ES-I3 (cell line): Measurements from ENCODE around the gene ANKRD23.

Source experiments
- H3K36me3 ChIP-seq: 2 replicates; pipeline ENCODE4 v1.6.1; 2013; ENCODE audit warnings: mild to moderate bottlenecking, low read length, control low read depth, moderate library complexity; ENCODE audit not compliant: insufficient read depth
- H3K4me1 ChIP-seq: 2 replicates; pipeline ENCODE4 v1.6.1; 2013; ENCODE audit warnings: mild to moderate bottlenecking, control low read depth, low read length; ENCODE audit not compliant: insufficient read depth
- H3K9ac ChIP-seq: 2 replicates; pipeline ENCODE4 v1.6.1; 2013; ENCODE audit warnings: low read depth, mild to moderate bottlenecking, low read length, moderate library complexity
- H3K9me3 ChIP-seq: 2 replicates; pipeline ENCODE4 v1.6.1; 2013; ENCODE audit warnings: mild to moderate bottlenecking, low read length, moderate library complexity; ENCODE audit not compliant: control insufficient read depth, insufficient read depth

The ANKRD23 gene

DNA sequence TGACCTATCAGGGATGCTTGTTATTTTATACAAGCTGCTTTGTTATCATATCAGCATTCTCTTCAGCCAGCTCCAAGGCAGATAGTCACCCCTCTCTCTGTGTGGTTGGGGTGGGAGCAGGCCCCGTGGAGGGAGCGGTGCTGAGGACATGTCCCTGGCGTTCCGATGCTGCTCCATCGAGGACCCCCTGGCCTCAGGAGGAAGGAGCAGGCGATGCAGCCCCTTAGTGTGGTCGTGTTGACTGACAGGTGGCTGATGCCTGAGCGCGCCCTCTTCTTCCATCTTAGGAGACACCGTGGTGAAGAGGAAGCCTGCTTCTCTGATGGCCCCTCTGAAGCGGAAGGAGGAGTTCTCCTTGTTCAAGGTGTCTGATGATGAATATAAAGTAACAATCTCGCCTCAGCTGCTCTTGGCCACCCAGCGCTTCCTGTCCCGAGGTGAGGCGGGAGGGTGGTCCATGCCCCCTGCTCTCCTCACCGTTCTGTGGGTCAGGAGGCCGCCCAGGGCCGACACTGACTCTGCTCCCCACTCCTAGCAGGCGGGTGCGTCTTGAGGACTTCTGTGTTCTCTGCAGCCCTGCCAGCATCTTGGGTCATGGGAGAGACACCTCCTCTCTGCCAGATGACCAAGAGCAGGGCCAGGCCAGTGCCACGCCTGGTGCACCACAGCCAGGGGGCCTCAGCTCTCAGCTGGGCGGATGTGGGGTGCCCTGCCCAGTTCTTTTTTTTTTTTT is 17.1 kb downstream of the ANKRD23 start:
- Histone ChIP-seq H3K9ac (no peak overlapping the region), H3K36me3 (peaks cover 7% of the 10 kb centered on the region), H3K9me3 (no peaks in the 10 kb centered on the region), H3K4me1 (peaks cover under 1% of the 10 kb centered on the region; the same call in 1 of the 2 replicates)

DNA sequence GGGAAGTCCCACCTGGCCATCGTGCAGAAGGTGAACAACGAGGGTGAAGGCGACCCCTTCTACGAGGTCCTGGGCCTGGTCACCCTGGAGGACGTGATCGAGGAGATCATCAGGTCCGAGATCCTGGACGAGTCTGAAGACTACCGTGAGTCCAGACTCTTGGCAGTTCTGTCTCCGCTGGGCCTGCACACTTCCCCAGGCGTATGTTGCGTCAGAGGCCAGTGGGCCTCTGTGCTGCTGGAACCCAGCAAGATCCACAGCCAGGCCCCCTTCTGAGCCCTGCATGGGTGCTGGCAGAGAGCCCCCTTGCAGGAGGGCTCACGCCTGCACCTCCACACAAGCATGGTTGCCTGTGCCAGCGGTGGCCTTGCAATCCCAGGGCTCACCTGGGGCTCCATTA is 18.8 kb downstream of the ANKRD23 start:
- Histone ChIP-seq H3K36me3 (peaks cover 7% of the 10 kb centered on the region), H3K9ac (no peak overlapping the region), H3K4me1 (no peaks in the 10 kb centered on the region), H3K9me3 (no peaks in the 10 kb centered on the region)

DNA sequence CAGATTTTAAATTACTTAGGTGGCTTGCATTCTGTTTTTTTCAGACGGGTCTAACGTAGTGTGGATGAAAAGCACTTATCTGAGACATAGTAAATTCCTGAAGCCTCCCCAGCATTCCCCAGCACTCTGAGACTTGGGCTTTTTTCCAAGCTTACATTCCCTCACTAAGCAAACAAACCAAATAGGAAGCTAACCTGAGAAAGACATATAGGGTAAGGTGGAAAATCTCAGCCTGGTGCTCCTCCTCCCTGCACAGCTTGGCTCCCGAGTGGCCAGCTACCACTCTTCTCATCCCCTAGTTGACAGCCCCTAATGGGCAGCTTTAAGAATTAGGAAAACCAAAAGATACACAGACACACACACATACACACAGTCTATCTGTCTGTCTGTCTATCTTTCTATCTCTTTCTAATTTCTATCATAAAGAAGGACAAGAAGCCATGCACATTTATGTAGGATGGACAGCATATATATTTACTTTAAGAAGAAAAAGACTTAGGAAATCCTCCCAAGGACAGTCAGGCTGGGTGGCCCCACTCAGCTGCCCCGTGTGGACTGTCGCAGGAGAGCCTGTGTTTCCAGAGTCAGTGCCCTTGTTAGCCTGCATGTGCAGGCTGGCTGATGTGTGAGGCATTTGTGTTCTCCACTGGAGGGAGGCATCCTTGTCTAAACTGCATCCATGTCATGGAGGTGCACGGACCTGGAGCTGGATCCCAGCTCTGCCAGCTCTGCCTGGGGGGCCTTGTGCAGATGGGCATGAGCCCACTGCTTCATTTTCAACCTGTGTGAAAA is 19.5 kb downstream of the ANKRD23 start:
- peaks cover 7% of the 10 kb centered on the region for H3K36me3 ChIP-seq
- H3K4me1 ChIP-seq, result 0 out of 2 replicates have a peak, but pooled peaks cover 4% of the 10 kb centered on the region
- H3K9me3 ChIP-seq, result no peaks in the 10 kb centered on the region
- no peak overlapping the region for H3K9ac ChIP-seq

DNA sequence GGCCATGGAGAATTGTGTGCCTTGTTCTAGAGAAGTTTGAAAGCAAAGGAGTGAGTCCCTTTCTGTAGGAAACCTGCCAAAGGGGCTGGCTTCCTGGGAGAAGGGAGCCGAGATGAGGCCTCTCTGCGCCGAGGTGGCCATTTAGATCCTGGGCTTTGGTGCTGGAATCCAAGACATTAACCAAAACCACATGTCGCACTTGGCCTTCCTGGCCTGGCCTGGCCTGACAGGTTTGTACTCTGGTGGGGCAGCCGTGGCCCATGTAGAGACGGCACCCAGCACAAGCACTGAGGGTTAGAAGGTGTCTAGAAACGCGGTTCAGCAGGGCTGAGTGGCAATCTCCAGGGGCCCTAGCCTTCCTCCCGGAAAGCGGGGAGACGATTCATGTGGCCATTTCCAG is 20.6 kb downstream of the ANKRD23 start:
- Histone ChIP-seq H3K36me3 (peaks cover 7% of the 10 kb centered on the region), H3K9ac (no peak overlapping the region), H3K4me1 (0 out of 2 replicates have a peak, but pooled peaks cover 5% of the 10 kb centered on the region), H3K9me3 (no peaks in the 10 kb centered on the region)

DNA sequence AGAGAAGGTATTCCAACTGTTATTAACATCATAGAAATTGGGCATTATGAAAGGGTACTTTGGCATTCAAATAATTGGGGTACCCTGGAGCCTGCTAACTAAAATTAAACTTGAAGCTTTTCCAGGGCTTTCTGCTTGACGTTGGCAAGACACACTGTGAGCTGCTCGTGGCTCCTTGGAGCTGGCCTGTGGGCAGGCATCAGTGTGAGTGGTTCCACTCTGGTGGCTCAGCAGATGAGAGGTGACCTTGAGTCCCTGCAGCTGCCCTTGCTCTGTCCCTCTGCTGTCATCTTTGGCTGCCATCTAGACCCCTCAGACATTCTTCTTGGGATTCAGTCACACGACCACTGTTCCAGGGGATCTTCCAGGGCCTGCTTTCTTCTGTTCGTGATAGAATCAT is 21.0 kb downstream of the ANKRD23 start:
- no peaks in the 10 kb centered on the region for H3K9me3 ChIP-seq
- no peak overlapping the region for H3K9ac ChIP-seq
- H3K36me3 ChIP-seq, result peaks cover 4% of the 10 kb centered on the region
- H3K4me1 ChIP-seq, result 0 out of 2 replicates have a peak, but pooled peaks cover 5% of the 10 kb centered on the region

DNA sequence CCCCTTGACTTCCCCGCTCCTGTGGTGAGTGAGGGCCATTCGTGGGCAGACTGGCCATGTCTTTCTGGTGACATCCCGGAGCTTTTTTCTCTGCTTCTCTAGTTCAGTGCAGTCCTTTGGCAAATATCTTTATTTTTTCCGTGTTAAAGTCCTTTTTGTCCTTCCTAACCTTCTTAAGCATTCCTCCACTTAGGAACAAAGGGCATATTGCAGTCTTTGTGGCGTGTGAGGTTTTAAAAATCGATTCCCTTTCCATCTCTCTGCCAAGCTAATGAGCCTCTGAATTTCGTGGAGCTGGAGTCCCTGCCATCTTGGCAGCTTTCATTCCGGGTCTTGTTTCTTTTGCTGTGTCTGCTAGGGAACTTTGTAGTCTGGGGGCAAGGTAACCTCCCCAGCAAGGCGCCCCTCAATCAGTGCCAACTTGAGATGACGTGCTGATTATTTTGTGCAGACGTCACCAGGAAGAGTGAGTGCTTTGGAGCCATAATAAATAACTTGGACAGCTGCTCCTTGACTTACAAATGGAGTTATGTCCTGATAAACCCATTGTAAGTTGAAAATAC is 22.6 kb downstream of the ANKRD23 start:
- H3K9ac ChIP-seq, result no peak overlapping the region
- no peaks in the 10 kb centered on the region for H3K9me3 ChIP-seq
- H3K4me1 ChIP-seq, result 0 out of 2 replicates have a peak, but pooled peaks cover 5% of the 10 kb centered on the region
- H3K36me3 ChIP-seq, result no peaks in the 10 kb centered on the region; the same call in 1 of the 2 replicates

DNA sequence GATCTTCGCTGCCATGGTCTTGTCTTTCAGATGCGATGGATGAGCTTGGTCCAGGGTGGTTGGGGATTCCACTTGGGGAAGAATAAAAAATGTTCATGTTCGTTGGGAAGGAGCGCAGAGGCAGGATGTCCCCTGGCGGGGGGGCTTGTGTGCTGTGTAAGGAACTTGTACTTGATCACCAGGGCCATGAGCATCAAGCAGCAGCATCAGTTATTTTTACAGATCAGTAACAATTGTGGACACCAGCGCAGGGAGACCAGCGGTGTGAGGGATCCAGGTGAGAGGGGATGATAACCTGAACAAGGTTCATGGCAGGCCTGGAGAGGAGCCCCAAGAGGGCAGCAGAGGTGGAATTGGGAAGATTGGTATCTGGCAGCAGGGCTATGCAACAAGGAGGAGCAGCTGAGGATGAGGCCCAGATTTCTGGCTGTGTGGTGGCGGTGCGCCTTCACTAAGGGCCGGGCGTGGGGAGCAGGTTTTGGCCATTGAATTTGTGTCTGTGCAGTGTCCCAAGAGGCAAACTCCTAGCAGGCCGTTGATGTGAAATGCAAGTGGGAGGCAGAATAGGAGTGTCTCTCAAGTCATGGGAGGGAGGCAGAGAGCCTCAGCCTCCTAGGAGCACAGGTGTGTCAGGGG is 23.8 kb downstream of the ANKRD23 start:
- Histone ChIP-seq H3K9me3 (no peaks in the 10 kb centered on the region), H3K36me3 (no peaks in the 10 kb centered on the region; the same call in 1 of the 2 replicates), H3K4me1 (0 out of 2 replicates have a peak, but pooled peaks cover 5% of the 10 kb centered on the region), H3K9ac (no peak overlapping the region)

DNA sequence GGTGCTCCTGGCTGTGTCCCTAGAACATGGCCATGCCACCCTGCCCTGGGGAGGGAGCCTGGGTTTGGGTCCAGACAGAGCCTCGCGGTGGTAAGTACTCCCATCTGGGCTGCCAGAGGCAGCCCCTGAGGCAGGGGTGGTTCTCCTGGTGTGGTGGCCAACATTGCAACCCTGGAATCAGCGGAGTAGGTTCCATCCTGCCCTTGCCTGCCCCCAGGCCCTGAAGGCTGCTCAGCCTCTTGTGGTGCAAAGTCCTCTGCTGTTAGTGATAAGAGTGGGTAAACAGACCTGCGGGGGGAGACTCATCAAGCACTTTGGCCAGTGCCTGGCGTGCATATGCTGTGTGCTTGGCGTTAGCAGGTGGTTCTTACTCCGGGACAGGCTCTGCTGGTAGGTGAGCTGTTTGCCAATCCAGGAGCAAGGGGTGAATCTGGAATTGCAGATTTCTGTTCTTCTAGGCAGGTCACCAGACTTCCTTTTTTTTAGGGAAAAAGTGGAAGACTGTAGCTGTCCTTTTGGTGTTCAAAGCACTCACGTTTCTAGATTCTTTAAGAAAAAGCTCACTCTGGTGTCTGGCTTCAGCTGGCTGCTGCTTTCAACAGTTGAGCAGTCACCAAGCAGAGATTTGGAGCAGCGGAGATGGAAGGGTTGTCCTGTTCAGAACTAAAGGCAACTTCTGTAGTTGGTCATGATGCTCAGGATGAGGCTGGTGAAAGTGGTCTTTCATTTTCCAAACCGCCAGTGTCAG is 24.5 kb downstream of the ANKRD23 start:
- H3K4me1 ChIP-seq, result 0 out of 2 replicates have a peak, but pooled peaks cover 5% of the 10 kb centered on the region
- no peak overlapping the region for H3K9ac ChIP-seq
- H3K9me3 ChIP-seq, result no peaks in the 10 kb centered on the region
- no peaks in the 10 kb centered on the region; the same call in 1 of the 2 replicates for H3K36me3 ChIP-seq

DNA sequence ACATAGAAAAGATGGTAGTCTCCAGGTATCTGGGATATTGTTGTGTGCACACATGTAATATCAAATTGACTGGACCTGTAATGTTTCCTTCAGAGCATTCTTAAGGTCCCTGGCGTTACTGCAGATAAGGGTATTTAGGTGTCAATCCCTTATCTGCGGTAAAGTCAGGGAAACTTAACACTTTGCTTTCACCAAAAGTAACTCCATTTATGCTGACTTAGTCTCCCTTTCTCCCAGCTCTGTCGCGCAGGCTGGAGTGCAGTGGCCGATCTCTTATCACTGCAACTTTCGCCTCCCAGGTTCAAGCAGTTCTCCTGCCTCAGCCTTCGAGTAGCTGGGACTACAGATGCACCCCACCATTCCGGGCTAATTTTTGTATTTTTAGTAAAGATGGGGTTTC is 25.9 kb downstream of the ANKRD23 start:
- H3K4me1 ChIP-seq, result 0 out of 2 replicates have a peak, but pooled peaks cover 5% of the 10 kb centered on the region
- peak overlapping the region; percentile 75; the same call in 1 of the 2 replicates for H3K9ac ChIP-seq
- no peaks in the 10 kb centered on the region for H3K36me3 ChIP-seq
- no peaks in the 10 kb centered on the region for H3K9me3 ChIP-seq

DNA sequence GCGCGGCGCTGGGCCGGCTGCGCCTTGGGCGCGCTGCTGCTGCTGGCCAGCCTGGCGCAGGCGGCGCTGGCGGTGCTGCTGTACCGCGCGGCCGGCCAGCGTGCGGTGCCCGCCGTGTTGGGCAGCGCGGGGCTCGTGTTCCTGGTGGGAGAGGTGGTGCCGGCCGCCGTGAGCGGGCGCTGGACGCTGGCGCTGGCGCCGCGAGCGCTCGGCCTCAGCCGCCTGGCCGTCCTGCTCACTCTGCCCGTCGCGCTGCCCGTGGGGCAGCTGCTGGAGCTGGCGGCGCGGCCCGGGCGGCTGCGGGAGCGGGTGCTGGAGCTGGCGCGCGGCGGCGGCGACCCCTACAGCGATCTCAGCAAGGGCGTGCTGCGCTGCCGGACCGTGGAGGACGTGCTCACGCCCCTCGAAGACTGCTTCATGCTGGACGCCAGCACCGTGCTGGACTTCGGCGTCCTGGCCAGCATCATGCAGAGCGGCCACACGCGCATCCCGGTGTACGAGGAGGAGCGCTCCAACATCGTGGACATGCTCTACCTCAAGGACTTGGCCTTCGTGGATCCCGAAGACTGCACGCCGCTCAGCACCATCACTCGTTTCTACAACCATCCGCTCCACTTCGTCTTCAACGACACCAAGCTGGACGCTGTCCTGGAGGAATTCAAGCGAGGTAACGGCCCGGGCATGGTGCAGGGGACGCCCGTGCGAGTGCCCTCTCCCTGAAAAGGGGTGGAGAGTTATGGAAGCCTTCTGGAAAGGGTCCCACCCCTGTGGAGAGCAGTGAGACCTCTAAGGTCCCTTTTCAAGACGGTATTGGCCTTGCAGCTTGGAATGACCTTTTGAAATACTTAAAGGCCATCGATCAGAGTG is 26.8 kb downstream of the ANKRD23 start:
- no peaks in the 10 kb centered on the region for H3K36me3 ChIP-seq
- H3K9ac ChIP-seq, result peak overlapping the region; percentile 75
- 0 out of 2 replicates have a peak, but pooled peaks cover 5% of the 10 kb centered on the region for H3K4me1 ChIP-seq

DNA sequence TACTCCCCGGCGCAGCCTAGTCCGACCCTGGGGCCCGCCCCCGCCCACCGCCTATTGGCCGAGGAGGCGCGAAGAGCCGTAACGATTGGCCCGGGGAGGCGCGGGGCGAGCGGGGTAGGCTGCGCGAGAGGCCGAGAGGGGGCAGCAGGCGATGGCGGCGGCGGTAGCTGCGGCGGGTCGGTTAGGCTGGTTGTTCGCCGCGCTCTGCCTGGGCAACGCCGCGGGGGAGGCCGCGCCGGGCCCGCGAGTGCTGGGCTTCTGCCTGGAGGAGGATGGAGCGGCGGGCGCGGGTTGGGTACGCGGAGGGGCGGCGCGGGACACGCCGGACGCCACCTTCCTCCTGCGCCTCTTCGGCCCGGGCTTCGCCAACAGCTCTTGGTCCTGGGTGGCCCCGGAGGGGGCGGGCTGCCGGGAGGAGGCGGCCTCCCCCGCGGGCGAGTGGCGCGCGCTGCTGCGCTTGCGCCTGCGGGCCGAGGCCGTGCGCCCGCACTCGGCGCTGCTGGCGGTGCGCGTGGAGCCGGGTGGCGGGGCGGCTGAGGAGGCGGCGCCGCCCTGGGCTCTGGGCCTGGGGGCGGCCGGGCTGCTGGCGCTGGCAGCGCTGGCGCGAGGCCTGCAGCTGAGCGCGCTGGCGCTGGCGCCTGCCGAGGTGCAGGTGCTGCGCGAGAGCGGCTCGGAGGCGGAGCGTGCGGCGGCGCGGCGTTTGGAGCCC is 27.5 kb downstream of the ANKRD23 start, which contains the start of gene CNNM3:
CNNM3 (plus strand) TSS at position 142 of the 709 bp plus-strand sequence; CDS start at position 152, 10 bp downstream.
- H3K4me1 ChIP-seq, result 0 out of 2 replicates have a peak, but pooled peaks cover 5% of the 10 kb centered on the region
- peak within 1 kb of the TSS; percentile 75 for H3K9ac ChIP-seq
- H3K9me3 ChIP-seq, result no peaks in the 10 kb centered on the region
- H3K36me3 ChIP-seq, result no peaks in the 10 kb centered on the region

More for the DNA sequence above, 26.8 kb downstream of the ANKRD23 start:
- no peaks in the 10 kb centered on the region for H3K9me3 ChIP-seq

DNA sequence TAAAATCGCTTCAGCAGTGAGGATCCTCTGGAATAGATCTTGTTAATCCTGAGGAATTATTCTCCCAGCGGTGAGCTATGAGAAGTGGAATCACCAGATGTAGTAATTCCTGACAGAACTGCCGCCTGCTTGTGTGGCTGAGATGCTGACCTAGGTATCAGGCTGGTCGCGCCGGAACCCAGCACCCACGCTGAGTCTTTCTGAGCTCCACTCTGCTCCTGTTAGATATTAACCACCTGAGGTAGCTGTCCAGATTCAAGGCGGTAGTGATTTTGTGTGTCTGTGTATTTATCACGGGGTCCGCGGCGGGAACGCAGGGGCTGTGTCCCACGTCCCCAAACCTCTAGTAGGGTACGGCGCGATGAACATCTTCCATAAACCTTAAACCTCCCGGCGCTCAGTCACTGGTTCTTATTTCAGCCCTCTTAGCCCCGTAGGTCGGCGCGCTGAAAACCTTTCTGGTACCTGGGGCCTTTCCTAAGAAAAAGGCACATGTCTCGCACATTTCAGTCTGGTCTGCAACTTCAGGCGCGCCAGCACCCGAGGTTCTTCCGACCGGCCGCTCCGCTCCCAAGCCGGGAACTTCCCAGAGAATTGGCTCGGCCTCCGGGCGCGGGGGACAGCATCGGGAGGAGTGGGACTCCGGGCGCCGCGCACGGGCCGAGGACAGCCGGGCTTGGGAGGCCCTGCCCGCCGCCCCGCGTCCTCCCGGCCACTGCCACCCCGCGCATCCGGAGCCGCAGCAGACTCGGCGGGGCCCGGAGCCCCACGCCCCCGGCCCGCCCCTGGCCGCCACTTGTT is 28.3 kb downstream of the ANKRD23 start:
- Histone ChIP-seq H3K9ac (peak overlapping the region; percentile 67), H3K36me3 (no peaks in the 10 kb centered on the region), H3K4me1 (0 out of 2 replicates have a peak, but pooled peaks cover 5% of the 10 kb centered on the region), H3K9me3 (no peaks in the 10 kb centered on the region)
